ENCODE data around the gene SRCIN1.

Gene SRCIN1

DNA sequence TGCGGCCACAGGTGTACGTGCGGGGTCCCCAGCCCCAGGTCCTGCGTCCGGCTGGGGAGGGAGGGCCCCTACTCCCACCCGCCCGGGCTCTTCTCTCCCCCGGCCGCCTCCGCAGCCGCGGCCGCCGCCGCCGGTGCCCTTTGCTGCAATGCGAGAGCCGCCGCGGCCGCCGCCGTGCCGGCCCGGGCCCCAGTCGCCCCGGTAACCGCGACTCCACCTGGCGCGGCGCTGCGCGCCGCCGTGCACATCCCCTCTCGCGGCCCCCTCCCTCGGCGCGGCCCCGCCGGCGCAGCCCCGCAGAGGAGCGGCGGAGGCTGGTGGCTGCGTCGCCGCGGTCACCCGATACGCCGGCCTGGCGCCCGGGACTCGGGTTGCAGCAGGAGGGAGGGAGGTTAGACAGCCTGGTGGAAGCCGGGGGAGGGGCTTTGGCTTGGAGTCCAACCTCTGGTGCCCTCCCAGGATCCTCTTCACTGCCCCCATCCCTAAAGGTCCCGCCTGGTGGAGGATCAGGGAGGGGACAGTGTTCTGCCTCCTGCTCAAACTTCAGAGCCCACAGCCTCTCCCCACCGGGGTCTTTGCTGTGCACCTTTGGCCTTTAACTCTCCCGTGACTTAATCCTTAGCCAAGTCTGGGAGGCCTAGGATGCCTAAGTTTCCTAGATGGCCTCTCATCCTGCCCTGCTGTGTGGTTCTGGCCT is 32.9 kb downstream of the SRCIN1 start:
- peak; percentile 42 for ATAC-seq
- TF ChIP-seq RARB (CRISPR knock-in tag; IDR thresholded peaks at IDR 0.05) (no peak), ARNTL (CRISPR knock-in tag; IDR thresholded peaks at IDR 0.05; ENCODE audit: borderline replicate concordance, low read depth) (no peak)

DNA sequence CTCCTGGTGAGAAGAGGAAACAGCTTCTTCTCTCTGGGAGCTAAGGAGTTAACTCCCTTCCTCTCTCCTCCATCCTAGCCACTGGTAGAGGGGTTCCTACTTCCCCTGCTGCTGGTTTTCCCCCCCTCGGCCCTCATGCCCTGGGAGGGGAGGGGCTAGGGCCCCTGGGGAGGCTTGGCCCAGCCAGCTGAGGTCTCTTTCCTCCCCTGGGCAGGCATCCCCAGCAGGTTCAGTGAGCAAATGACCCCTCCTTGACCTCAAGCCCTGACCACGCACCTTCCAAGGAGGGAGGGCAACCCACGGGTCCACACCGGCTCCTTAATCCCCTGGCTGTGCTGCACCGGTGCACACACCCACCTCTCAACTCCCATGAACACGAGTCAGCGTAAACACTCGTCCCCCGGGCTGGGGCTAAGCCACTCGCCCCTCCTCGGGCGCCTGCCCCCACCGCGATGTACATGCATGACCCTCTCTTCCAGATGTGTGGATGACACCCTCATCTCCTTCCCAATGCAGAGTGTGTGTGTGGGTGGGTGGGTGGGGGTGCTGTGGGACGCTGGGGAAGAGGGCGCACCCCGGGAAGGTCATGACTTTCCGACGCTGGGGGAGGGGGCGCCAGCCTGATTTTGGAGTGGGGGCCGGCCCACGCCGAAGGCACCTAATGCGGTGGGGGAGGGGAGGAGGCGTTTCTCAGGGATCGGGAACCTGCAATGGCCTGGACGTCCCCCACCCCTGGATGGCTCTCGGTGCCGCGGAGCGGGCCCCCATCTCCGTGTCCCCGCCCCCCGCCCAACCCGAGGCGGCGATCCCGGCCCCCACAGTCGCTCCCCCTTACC is 33.7 kb downstream of the SRCIN1 start:
- TF ChIP-seq, protein P1, sequence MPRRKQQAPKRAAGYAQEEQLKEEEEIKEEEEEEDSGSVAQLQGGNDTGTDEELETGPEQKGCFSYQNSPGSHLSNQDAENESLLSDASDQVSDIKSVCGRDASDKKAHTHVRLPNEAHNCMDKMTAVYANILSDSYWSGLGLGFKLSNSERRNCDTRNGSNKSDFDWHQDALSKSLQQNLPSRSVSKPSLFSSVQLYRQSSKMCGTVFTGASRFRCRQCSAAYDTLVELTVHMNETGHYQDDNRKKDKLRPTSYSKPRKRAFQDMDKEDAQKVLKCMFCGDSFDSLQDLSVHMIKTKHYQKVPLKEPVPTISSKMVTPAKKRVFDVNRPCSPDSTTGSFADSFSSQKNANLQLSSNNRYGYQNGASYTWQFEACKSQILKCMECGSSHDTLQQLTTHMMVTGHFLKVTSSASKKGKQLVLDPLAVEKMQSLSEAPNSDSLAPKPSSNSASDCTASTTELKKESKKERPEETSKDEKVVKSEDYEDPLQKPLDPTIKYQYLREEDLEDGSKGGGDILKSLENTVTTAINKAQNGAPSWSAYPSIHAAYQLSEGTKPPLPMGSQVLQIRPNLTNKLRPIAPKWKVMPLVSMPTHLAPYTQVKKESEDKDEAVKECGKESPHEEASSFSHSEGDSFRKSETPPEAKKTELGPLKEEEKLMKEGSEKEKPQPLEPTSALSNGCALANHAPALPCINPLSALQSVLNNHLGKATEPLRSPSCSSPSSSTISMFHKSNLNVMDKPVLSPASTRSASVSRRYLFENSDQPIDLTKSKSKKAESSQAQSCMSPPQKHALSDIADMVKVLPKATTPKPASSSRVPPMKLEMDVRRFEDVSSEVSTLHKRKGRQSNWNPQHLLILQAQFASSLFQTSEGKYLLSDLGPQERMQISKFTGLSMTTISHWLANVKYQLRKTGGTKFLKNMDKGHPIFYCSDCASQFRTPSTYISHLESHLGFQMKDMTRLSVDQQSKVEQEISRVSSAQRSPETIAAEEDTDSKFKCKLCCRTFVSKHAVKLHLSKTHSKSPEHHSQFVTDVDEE (CRISPR knock-in tag; IDR thresholded peaks at IDR 0.05) = no peak
- TF ChIP-seq CSDC2 (CRISPR knock-in tag; IDR thresholded peaks at IDR 0.05) = no peak
- TF ChIP-seq ARNTL (CRISPR knock-in tag; IDR thresholded peaks at IDR 0.05; ENCODE audit: borderline replicate concordance, low read depth) = no peak
- TF ChIP-seq, protein P2, sequence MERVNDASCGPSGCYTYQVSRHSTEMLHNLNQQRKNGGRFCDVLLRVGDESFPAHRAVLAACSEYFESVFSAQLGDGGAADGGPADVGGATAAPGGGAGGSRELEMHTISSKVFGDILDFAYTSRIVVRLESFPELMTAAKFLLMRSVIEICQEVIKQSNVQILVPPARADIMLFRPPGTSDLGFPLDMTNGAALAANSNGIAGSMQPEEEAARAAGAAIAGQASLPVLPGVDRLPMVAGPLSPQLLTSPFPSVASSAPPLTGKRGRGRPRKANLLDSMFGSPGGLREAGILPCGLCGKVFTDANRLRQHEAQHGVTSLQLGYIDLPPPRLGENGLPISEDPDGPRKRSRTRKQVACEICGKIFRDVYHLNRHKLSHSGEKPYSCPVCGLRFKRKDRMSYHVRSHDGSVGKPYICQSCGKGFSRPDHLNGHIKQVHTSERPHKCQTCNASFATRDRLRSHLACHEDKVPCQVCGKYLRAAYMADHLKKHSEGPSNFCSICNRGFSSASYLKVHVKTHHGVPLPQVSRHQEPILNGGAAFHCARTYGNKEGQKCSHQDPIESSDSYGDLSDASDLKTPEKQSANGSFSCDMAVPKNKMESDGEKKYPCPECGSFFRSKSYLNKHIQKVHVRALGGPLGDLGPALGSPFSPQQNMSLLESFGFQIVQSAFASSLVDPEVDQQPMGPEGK (CRISPR knock-in tag; IDR thresholded peaks at IDR 0.05; ENCODE audit: borderline replicate concordance) = no peak
- no peak for TF ChIP-seq TCF4 (CRISPR knock-in tag; IDR thresholded peaks at IDR 0.05; ENCODE audit: borderline replicate concordance)
- no peak for TF ChIP-seq OSR1 (CRISPR knock-in tag; IDR thresholded peaks at IDR 0.05)
- ATAC-seq = no peak

DNA sequence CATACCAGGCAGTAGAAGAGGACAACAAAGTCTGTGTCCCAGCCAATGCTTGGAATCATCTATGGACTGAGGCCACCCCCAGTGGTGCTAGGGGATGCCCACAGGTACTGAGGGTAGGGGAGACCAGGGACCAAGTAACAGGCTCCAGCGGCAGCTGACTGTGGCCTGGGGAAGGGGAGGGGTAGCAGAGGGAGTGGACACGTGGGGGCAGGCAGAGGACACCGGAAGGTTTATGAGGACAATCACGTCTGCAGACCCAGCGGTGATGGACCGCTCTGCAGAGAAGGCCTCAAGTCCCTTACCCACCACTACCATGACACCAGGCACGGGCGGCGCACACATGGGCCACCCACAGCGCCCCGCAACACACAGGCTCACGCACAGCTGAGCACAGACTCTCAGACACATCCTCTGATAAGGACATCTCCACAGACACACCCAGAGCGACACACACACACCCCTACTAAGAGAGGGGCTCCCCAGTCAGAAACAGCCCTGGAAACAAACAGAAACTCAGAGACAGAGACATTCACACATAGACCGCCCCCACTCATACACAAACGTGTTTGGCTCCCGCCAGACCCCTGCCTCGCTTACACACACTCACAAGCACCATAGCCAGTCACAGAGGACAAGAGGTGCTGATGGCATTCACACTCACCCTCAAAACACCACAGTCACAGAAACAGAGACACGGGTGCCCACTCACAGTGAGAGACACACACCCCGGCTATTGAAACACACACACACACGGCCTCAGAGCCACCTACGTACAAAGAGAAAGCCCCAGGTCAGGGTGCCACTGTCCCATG is 35.8 kb downstream of the SRCIN1 start:
- ATAC-seq = no peak
- TF ChIP-seq SNAI2 (CRISPR knock-in tag; IDR thresholded peaks at IDR 0.05) (no peak), TCF4 (CRISPR knock-in tag; IDR thresholded peaks at IDR 0.05; ENCODE audit: borderline replicate concordance) (no peak), ZC3H10 (CRISPR knock-in tag; IDR thresholded peaks at IDR 0.05) (no peak), ESRRG (CRISPR knock-in tag; IDR thresholded peaks at IDR 0.05) (no peak), BACH2 (CRISPR knock-in tag; IDR thresholded peaks at IDR 0.05; ENCODE audit: borderline replicate concordance) (no peak), ZNF565 (CRISPR knock-in tag; conservative IDR thresholded peaks at IDR 0.05; ENCODE audit: low read depth) (no peak), OSR1 (CRISPR knock-in tag; IDR thresholded peaks at IDR 0.05) (no peak), ZFP3 (CRISPR knock-in tag; IDR thresholded peaks at IDR 0.05) (no peak), PPARA (CRISPR knock-in tag; IDR thresholded peaks at IDR 0.05; ENCODE audit: borderline replicate concordance) (no peak), ZFP30 (CRISPR knock-in tag; IDR thresholded peaks at IDR 0.05) (no peak), TOX (CRISPR knock-in tag; IDR thresholded peaks at IDR 0.05; ENCODE audit: borderline replicate concordance) (no peak), ZNF8 (CRISPR knock-in tag; IDR thresholded peaks at IDR 0.05) (no peak), ARNTL (CRISPR knock-in tag; IDR thresholded peaks at IDR 0.05; ENCODE audit: borderline replicate concordance, low read depth) (no peak)
- TF ChIP-seq, protein P3, sequence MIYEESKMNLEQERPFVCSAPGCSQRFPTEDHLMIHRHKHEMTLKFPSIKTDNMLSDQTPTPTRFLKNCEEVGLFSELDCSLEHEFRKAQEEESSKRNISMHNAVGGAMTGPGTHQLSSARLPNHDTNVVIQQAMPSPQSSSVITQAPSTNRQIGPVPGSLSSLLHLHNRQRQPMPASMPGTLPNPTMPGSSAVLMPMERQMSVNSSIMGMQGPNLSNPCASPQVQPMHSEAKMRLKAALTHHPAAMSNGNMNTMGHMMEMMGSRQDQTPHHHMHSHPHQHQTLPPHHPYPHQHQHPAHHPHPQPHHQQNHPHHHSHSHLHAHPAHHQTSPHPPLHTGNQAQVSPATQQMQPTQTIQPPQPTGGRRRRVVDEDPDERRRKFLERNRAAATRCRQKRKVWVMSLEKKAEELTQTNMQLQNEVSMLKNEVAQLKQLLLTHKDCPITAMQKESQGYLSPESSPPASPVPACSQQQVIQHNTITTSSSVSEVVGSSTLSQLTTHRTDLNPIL (CRISPR knock-in tag; IDR thresholded peaks at IDR 0.05; ENCODE audit: low read depth) = no peak
- TF ChIP-seq, protein P1 (CRISPR knock-in tag; IDR thresholded peaks at IDR 0.05) = no peak
- TF ChIP-seq, protein P4, sequence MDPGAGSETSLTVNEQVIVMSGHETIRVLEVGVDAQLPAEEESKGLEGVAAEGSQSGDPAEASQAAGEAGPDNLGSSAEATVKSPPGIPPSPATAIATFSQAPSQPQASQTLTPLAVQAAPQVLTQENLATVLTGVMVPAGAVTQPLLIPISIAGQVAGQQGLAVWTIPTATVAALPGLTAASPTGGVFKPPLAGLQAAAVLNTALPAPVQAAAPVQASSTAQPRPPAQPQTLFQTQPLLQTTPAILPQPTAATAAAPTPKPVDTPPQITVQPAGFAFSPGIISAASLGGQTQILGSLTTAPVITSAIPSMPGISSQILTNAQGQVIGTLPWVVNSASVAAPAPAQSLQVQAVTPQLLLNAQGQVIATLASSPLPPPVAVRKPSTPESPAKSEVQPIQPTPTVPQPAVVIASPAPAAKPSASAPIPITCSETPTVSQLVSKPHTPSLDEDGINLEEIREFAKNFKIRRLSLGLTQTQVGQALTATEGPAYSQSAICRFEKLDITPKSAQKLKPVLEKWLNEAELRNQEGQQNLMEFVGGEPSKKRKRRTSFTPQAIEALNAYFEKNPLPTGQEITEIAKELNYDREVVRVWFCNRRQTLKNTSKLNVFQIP (CRISPR knock-in tag; IDR thresholded peaks at IDR 0.05; ENCODE audit: borderline replicate concordance, low read depth) = no peak
- TF ChIP-seq, protein P5, sequence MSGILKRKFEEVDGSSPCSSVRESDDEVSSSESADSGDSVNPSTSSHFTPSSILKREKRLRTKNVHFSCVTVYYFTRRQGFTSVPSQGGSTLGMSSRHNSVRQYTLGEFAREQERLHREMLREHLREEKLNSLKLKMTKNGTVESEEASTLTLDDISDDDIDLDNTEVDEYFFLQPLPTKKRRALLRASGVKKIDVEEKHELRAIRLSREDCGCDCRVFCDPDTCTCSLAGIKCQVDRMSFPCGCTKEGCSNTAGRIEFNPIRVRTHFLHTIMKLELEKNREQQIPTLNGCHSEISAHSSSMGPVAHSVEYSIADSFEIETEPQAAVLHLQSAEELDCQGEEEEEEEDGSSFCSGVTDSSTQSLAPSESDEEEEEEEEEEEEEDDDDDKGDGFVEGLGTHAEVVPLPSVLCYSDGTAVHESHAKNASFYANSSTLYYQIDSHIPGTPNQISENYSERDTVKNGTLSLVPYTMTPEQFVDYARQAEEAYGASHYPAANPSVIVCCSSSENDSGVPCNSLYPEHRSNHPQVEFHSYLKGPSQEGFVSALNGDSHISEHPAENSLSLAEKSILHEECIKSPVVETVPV (CRISPR knock-in tag; IDR thresholded peaks at IDR 0.05) = no peak

Measured in SK-N-SH treated with all-trans-retinoic acid at 6 μM for 48 hours (cell line).